Heart left ventricle (tissue), 16 donors: ENCODE results near the gene TMOD3. TPM values are rescaled to one million over a fixed set of nuclear protein-coding genes. Genes with fewer than 3 reads are reported as not detected.
A peak's percentile ranks its signal among the peaks of the same experiment; 100 is the strongest.

Experiments used
- ATAC-seq, 4 donors: fragments of 200-7000 bp; cut with Tn5 transposase; one replicate each; pipeline ENCODE4 v1.9.1; 2020 to 2022; ENCODE audit warnings: moderate library complexity in 4 of 4, mild to moderate bottlenecking in 3 of 4, moderate number of reproducible peaks in 1 of 4
- DNase-seq, 5 donors: peaks; one replicate each; pipeline ENCODE4 v3.0.0-alpha.2; 2020
- H3K27ac ChIP-seq, 12 donors: fragments of 200-600 bp; sonication (generic) in 4 of 12; one replicate each; pipeline versions ENCODE4 v1.5.0 to v1.8.0; 2016 to 2022; ENCODE audit warnings: mild to moderate bottlenecking in 2 of 12
- H3K27me3 ChIP-seq, 9 donors: fragments of 200-600 bp; sonication (generic) in 2 of 9; one replicate each; pipeline versions ENCODE4 v1.5.1 to v1.8.0; 2016 to 2022; ENCODE audit warnings: mild to moderate bottlenecking in 3 of 9
- H3K36me3 ChIP-seq, 9 donors: fragments of 200-600 bp; sonication (generic) in 2 of 9; one replicate each; pipeline versions ENCODE4 v1.5.0 to v1.8.0; 2018 to 2022; ENCODE audit warnings: mild to moderate bottlenecking in 2 of 9
- H3K4me1 ChIP-seq, 12 donors: fragments of 200-600 bp; sonication (generic) in 4 of 12; one replicate each; pipeline versions ENCODE4 v1.5.0 to v1.8.0; 2016 to 2022; ENCODE audit warnings: mild to moderate bottlenecking in 3 of 12
- H3K4me3 ChIP-seq, 12 donors: fragments of 200-600 bp; sonication (generic) in 4 of 12; one replicate each; pipeline versions ENCODE4 v1.5.0 to v1.8.0; 2017 to 2022; ENCODE audit warnings: mild to moderate bottlenecking in 9 of 12, moderate library complexity in 4 of 12
- H3K9me3 ChIP-seq, 12 donors: fragments of 200-600 bp; sonication (generic) in 4 of 12; one replicate each; pipeline versions ENCODE4 v1.5.0 to v1.8.0; 2016 to 2022; ENCODE audit warnings: mild to moderate bottlenecking in 1 of 12
- POLR2A ChIP-seq, 2 donors: fragments of 450-650 bp; IDR thresholded peaks; one replicate each; pipeline ENCODE4 v1.6.1; 2017; ENCODE audit warnings: antibody characterized with exemption in 2 of 2, mild to moderate bottlenecking in 2 of 2, moderate library complexity in 2 of 2
- WGBS, 4 donors: extraction: QIAGEN DNeasy Blood & Tissue Kit in 2 of 4; methylation state at CpG; one replicate each; pipeline versions ENCODE4 v1.1.5 to v1.1.7; 2013 to 2018; 5-methylcytosine and 5-hydroxymethylcytosine counted together
- intact Hi-C, 10 donors: fragments of 100-400 bp; cut with DNase I; formaldehyde crosslinking; loops; one replicate each; pipeline versions ENCODE4 v1.11.1 to v1.14.2; 2022
- polyA plus RNA-seq, 2 donors: library from polyadenylated mRNA; stranded (reverse); fragments of 200-250 nt; gene quantifications; one replicate each; pipeline ENCODE4 v1.2.3, GENCODE V29; 2013
- total RNA-seq, 9 donors: library from RNA; depleted of rRNA in 2 of 9; stranded (reverse); fragments of >200 nt in 2 of 9; fragmentation: NEBNext Ultra II Directional in 3 of 9; extraction: Animal tissue kit (Norgen Biotek cat#: 25700) in 3 of 9; gene quantifications; one replicate each; pipeline versions ENCODE4 v1.1.0 to v1.2.4, GENCODE V29; 2016 to 2023
- TF ChIP-seq, protein P1 (sequence below), 12 donors: fragments of 200-600 bp; sonication (generic) in 4 of 12; IDR thresholded peaks; one replicate each; pipeline versions ENCODE4 v1.5.0 to v1.8.0; 2018 to 2022; ENCODE audit warnings: antibody characterized with exemption in 12 of 12, mild to moderate bottlenecking in 5 of 12
- donor health status: ischemic (EF 13 %, LVEDD 7.1; RV severe dilation, severe dysfunction).
- donor health status: healthy with polysubstance abuse.
- donor health status: DM: no; HTN: yes; CAD: no.
- donor health status: DM: no; HTN: no; CAD: no.
- donor health status: ischemic (EF 25% LVEDD 6.9; RV normal size, moderate dysfunction).
- donor health status: ischemic (EF 25% LVEDD 5.7; RV mildly dilated, moderate dysfunction).
- donor health status: healthy.
- donor health status: DM: yes; HTN: yes; CAD: no.
- donor health status: ischemic (EF 35%, LVEDD 5.7; RV mildly dilated, moderate dysfunction).
- donor health status: nonischemic (EF 11% LVEDD 7.7; RV severe dilation, severe dysfunction).
- donor health status: DM: yes; HTN: yes; CAD: no.
- donor health status: PGD.
- donor health status: ischemic (EF 29% LVEDD 5.4; RV normal size, mild dysfunction).
- donor health status: nonischemic (EF 23%, LVEDD 6.1; RV moderate dilation, normal function).

TMOD3 gene
- total and polyA plus RNA-seq, 11 donors = 6.3 to 36.5 (median 21.4) TPM

DNA sequence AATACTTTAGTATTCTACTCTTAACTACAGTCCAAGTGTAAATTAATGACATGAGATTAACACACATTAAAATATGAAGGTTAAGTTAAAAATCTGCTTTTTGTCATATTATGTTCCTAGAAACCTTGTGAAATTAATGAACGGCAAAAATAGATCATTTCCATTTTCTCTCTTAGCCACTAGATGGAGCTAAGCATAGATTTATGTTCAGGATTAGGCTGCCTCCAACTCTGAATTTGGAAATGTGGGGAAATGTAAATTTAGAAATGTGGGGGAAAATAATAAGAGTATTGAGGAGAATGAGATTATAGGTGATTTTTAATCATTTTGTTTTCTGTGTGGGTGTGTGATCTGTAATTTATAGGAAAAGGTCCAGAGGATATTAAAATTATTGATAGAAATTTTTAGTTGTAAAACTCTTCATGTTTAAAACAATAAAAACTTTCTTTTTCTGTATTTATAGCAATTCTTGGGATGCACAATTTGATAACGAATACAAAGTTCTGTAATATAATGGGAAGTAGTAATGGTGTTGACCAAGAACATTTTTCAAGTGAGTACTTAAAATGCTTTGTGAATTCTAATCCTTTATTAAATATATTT, 59.2 kb downstream of the TMOD3 start:
- Histone ChIP-seq H3K9me3 (no peaks in the 10 kb centered on the region), H3K4me3 (no peak overlapping the region), H3K4me1 (peaks cover 0 to 25% (median 10%) of the 10 kb centered on the region in 12 donors), H3K27ac (no peak overlapping the region), H3K36me3 (peaks cover 0 to 56% (median 46%) of the 10 kb centered on the region in 9 donors), H3K27me3 (no peaks in the 10 kb centered on the region)
- ATAC-seq (no peak), DNase-seq (no peak)
- intact Hi-C loops = loop anchor here in 3 of 10 donors (5.0 to 10.0 kb wide), 2 partner anchors 54 to 189 kb away; no protein-coding TSS in a partner anchor
- TF ChIP-seq POLR2A (IDR thresholded peaks at IDR 0.05) = no peak
- TF ChIP-seq, protein P1, sequence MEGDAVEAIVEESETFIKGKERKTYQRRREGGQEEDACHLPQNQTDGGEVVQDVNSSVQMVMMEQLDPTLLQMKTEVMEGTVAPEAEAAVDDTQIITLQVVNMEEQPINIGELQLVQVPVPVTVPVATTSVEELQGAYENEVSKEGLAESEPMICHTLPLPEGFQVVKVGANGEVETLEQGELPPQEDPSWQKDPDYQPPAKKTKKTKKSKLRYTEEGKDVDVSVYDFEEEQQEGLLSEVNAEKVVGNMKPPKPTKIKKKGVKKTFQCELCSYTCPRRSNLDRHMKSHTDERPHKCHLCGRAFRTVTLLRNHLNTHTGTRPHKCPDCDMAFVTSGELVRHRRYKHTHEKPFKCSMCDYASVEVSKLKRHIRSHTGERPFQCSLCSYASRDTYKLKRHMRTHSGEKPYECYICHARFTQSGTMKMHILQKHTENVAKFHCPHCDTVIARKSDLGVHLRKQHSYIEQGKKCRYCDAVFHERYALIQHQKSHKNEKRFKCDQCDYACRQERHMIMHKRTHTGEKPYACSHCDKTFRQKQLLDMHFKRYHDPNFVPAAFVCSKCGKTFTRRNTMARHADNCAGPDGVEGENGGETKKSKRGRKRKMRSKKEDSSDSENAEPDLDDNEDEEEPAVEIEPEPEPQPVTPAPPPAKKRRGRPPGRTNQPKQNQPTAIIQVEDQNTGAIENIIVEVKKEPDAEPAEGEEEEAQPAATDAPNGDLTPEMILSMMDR (IDR thresholded peaks at IDR 0.05) = peak; percentile 65 to 86 (median 74)
- WGBS, 4 donors = 17 to 22% (median 19%) methylated on average over 2 of the region's 2 CpGs

- TF ChIP-seq, protein P1 (IDR thresholded peaks at IDR 0.05) = no peak
- TF ChIP-seq POLR2A (IDR thresholded peaks at IDR 0.05) = no peak
- DNase-seq (no peak), ATAC-seq (no peak)
- intact Hi-C loops = loop anchor here in 3 of 10 donors (5.0 to 10.0 kb wide), 2 partner anchors 55 to 188 kb away; no protein-coding TSS in a partner anchor
- peaks cover 0 to 17% (median 4%) of the 10 kb centered on the region in 12 donors for H3K4me1 ChIP-seq
- no peak overlapping the region for H3K4me3 ChIP-seq
- no peaks in the 10 kb centered on the region for H3K27me3 ChIP-seq
- H3K36me3 ChIP-seq = peaks cover 0 to 64% (median 54%) of the 10 kb centered on the region in 9 donors
- no peaks in the 10 kb centered on the region for H3K9me3 ChIP-seq
- 94 to 99% (median 96%) methylated on average over 2 of the region's 2 CpGs for WGBS, 4 donors
- no peak overlapping the region for H3K27ac ChIP-seq
Observed at GRCh38 chr15:51889486-51889885, 60.0 kb downstream of the TMOD3 start.

DNA sequence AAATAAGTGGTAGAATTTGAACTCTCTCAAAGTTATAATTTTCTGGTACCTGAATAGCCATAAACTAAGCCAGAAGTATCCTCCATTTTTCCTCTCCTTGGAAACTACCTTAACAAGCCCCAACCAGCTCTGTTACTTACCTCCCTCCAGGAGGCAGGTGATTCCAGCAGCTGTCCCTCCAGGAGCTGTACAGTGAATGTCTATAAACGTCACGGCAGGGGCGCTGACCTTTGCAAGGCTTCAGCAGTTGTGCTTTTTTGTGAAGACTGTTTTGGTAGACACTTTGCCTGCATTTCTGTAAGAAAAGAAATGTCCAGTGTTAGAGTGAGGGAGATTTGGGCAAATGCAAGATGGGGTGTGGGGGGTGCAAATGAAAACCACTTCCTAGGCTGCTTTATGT, 75.0 kb downstream of the TMOD3 start:
- TF ChIP-seq, protein P1 (IDR thresholded peaks at IDR 0.05) = no peak
- TF ChIP-seq POLR2A (IDR thresholded peaks at IDR 0.05) = no peak
- no peaks in the 10 kb centered on the region for H3K9me3 ChIP-seq
- DNase-seq (no peak), ATAC-seq (no peak)
- no peak overlapping the region for H3K4me3 ChIP-seq
- intact Hi-C loops = loop anchor here in 2 of 10 donors (10.0 kb wide), 2 partner anchors 110 to 120 kb away; no protein-coding TSS in a partner anchor
- H3K36me3 ChIP-seq = peaks cover 0 to 93% (median 86%) of the 10 kb centered on the region in 9 donors
- no peak overlapping the region for H3K27ac ChIP-seq
- WGBS, 4 donors = 70 to 83% (median 74%) methylated on average over 3 of the region's 3 CpGs
- no peaks in the 10 kb centered on the region for H3K27me3 ChIP-seq
- no peaks in the 10 kb centered on the region for H3K4me1 ChIP-seq

- Histone ChIP-seq H3K27me3 (no peaks in the 10 kb centered on the region), H3K27ac (no peak overlapping the region), H3K36me3 (peaks cover 0 to 93% (median 86%) of the 10 kb centered on the region in 9 donors), H3K4me1 (no peaks in the 10 kb centered on the region), H3K4me3 (no peak overlapping the region), H3K9me3 (no peaks in the 10 kb centered on the region)
- DNase-seq (no peak), ATAC-seq (no peak)
- intact Hi-C loops = loop anchor here in 2 of 10 donors (10.0 kb wide), 2 partner anchors 110 to 120 kb away; no protein-coding TSS in a partner anchor
- TF ChIP-seq, protein P1 (IDR thresholded peaks at IDR 0.05) = no peak
- TF ChIP-seq POLR2A (IDR thresholded peaks at IDR 0.05) = no peak
- WGBS, 4 donors = 57 to 62% (median 59%) methylated on average over 4 of the region's 4 CpGs
Observed at GRCh38 chr15:51904931-51905330, 75.5 kb downstream of the TMOD3 start.
